Measurements from ENCODE around the gene LCA5L.
A peak's percentile ranks its signal among the peaks of the same experiment; 100 is the strongest.

Gene LCA5L

GRCh38 chr21:39445321-39446269, at the start of gene LCA5L:
LCA5L (minus strand) TSS chr21:39445778; CDS start chr21:39428493, 17,285 bp downstream.
- FAIRE-seq (no peak), DNase-seq (ENCODE audit: insufficient read length, low spot score) (peak; percentile 86)
- no peak for TF ChIP-seq CTCF (IDR thresholded peaks at IDR 0.05; ENCODE audit: insufficient read depth, missing control alignments)

DNA sequence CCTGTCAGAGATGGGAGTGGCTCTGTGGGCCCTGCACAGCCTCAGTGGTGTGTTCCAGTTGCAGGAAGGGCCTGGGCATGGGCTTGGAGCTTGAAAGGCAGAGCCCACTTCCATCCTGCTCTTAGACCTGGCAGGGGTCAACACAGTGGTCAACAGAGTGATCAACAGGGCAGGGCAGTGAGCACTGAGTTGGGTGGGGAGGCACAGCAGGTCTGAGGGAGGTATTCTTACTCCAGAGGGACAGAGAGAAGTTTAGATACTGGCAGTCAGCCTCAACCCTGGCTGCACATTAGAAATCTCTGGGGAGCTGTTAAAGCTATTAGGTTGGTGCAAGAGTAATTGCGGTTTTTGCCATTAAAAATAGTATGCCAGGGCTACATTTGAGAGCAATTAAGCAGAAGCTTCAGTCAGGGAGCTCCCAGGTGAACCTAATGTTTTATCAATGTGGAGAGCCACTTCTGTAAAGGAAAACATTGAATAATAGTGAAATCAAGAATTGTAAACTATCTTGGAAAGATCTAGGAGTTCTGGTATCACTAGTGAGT, 43.9 kb upstream of the LCA5L start:
- FAIRE-seq, result no peak
- TF ChIP-seq CTCF (IDR thresholded peaks at IDR 0.05; ENCODE audit: insufficient read depth, missing control alignments), result no peak
- DNase-seq (ENCODE audit: insufficient read length, low spot score), result no peak

GRCh38 chr21:39484711-39485276, 39.2 kb upstream of the LCA5L start:
- FAIRE-seq (no peak), DNase-seq (ENCODE audit: insufficient read length, low spot score) (no peak)
- TF ChIP-seq CTCF (IDR thresholded peaks at IDR 0.05; ENCODE audit: insufficient read depth, missing control alignments), result no peak

DNA sequence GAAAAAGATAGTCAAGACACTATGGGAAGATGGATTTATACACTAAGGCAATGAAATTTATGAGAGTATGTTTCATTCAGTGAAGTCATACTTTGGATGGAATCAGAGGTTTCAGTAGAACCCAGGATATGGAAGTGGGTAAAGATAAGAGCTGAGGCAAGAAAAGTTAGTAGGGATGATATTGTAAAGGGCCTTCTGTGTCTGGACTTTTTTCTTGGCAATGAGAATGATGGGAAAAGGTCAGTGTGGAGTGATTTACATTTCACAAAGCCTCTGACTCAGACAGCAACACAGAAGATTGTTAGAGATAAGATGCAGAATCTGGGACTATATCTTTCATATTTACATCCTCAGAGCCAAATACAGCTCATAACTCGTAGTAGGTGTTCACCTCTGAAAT, 38.3 kb upstream of the LCA5L start:
- FAIRE-seq (no peak), DNase-seq (ENCODE audit: insufficient read length, low spot score) (no peak)
- TF ChIP-seq CTCF (IDR thresholded peaks at IDR 0.05; ENCODE audit: insufficient read depth, missing control alignments), result no peak

GRCh38 chr21:39481886-39482285, 36.3 kb upstream of the LCA5L start:
- DNase-seq (ENCODE audit: insufficient read length, low spot score), result no peak
- TF ChIP-seq CTCF (IDR thresholded peaks at IDR 0.05; ENCODE audit: insufficient read depth, missing control alignments), result no peak
- no peak for FAIRE-seq

DNA sequence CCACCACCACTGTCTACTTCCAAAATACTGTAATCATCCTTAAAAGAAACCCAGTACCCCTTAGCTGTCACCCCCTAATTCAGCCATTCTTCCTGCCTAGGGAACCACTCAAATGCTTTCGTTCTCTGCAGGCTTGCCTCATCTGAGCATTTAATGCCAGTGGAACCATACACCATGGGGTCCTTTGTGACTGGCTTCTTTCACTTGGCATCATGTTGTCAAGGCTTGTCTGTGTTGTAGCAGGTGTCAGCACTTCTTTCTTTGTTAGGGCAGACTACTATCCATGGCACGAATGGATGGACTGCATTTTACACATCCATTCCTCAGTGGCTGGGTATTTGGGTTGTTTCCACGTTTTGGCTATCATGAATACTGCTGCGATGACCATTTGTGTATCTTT, 34.7 kb upstream of the LCA5L start:
- FAIRE-seq (no peak), DNase-seq (ENCODE audit: insufficient read length, low spot score) (no peak)
- TF ChIP-seq CTCF (IDR thresholded peaks at IDR 0.05; ENCODE audit: insufficient read depth, missing control alignments), result no peak

GRCh38 chr21:39479814-39480182, 34.2 kb upstream of the LCA5L start:
- DNase-seq (ENCODE audit: insufficient read length, low spot score), result no peak
- FAIRE-seq, result no peak
- TF ChIP-seq CTCF (IDR thresholded peaks at IDR 0.05; ENCODE audit: insufficient read depth, missing control alignments), result no peak

Data from D721Med (cell line).